Embryonic facial prominence (tissue), 1 donor: ENCODE data around the gene AATF.

Experiments
- DNase-seq: peaks from one replicate; pipeline ENCODE4 v3.0.0-alpha.2; 2016; ENCODE audit errors: extremely low spot score

Gene AATF

GRCh38 chr17:36941265-36942010 lies 7.3 kb upstream of the AATF start:
- DNase-seq, result no peak

- no peak for DNase-seq
Observed at GRCh38 chr17:36942019-36942599, 6.6 kb upstream of the AATF start.

GRCh38 chr17:36942631-36943125 lies 6.1 kb upstream of the AATF start:
- DNase-seq, result no peak

DNA sequence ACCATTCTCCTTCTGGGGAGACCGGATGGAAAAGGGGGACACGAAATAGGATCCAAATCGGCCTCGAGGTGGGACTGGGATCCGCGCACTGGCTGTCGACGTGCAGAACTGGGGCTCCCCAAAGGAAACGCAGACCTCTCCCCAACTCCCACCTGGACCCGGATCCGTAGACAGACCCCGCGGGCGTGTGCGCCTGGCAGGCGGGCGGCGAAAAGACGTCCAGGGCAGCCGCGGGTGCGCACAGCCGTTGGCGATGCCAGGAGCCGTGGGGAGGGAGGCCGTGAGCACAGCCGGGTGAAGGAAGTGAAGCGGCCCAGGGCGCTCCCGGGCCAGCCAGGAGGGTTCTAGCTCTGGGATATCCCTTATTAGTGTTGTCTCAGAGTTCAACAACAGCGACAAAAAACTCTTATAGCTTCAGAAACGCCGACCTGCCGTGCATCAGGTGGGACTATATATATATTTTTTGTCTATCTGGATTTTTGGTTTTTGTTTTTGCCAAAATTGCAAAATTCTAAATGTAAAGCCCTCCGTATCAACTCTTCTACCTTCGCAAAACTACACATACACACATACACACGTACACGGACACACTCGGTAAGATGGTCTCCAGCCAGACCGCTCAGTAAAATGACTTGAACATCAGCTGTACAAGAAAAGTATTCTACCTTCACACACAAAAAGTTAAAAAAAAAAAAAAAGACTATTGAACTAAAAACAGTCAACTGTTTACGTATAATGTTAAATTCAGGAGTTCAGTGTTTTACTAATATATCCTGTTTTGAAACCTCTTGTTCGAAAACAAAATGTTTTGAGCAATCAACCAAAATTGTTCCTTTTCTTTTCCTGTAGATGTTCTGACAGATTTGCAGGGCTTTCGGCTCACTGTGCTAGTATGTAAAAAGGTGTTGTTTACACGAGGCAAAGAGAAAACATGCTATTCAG lies 5.2 kb upstream of the AATF start:
- DNase-seq, result no peak

- DNase-seq, result no peak
Observed at GRCh38 chr17:36944553-36944952, 4.2 kb upstream of the AATF start.

DNA sequence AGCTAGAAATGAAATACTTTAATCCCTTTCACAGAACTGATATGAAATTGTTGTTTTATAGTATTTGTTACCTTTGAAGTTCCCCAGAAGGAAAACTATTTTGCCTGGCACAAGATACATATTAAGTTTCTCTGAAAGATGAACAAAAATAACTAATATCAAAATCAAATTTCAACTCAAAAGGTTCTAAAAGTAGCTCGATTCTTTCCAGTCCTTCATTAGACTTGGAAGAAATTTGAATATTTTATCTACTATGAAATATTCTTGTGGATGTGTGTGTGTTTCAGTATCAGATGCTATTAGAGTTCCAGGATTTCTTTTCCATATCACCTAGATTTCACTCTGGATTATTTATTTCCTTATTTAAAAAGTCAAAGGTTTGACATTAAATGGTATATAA lies 3.6 kb upstream of the AATF start:
- DNase-seq, result no peak

- no peak for DNase-seq
Observed at GRCh38 chr17:36945959-36946725, 2.6 kb upstream of the AATF start.

DNA sequence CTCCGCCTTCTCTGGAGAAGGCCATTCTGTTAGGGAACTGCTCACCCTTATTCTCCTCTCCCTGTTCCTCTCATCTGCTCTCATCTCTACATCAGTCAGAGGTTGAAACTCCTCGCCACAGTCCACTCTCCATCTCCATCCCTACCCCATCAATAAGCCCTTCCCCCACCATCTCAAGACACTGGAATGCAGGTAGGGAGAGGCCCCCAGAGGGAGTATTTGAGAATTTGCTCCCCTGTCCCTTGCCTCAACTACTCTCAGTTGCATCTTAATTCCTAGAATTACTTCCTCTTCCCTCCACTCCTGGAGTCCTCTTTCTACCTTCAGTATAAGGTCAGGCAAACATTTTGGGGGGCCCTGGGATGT lies 2.0 kb upstream of the AATF start:
- DNase-seq, result no peak

DNA sequence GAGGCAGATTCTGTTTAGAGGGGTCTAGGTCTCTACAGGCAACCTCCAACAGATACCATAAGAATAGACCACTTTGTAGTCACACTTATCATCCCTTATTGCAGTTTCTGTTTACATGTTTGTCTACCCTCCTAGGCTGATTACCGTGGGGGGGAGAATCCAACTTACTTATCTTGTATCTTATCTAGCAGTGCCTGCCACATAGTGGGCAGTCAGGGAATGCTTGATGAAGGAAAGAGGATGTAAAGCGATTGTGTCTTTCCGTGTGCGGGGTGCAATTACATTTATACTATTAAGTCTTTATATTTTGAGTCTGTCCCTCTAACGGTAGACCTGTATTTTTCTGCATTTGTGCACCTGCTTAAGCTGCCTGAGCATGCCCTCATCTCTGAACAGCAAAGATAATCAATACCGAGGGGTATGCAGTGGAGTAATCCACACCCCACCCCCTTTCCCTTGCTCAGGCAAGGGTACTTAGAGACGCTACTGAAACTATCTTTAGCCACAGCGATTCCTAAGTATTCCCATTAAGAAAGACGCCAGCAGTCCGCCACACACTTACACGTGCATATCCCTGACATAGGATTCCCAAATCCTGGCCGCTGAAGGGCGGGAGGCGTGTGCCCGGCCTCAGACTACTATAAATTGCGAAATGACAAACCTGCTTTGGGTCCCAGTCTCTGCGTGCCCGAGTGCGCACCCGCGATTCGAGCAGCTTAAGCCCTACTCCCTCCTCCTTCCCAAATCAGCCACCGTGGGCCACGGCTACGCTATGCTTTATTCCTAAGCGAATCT lies 635 bp upstream of the AATF start:
- no peak for DNase-seq

- DNase-seq, result no peak
Observed at GRCh38 chr17:36949461-36949927, 740 bp downstream of the AATF start.

DNA sequence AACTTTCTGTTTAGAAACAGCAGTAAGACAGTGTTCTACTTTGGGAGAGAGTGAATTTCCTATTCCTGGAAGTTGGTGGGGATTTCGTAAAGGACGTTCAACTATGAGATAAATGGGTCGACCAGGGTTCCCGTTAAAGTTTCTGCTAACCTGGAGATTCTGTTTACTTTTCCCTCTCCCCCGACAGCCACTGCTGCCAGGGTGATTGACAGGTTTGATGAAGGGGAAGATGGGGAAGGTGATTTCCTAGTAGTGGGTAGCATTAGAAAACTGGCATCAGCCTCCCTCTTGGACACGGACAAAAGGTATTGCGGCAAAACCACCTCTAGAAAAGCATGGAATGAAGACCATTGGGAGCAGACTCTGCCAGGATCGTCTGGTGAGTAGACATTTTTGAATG lies 1.3 kb downstream of the AATF start:
- DNase-seq, result no peak

DNA sequence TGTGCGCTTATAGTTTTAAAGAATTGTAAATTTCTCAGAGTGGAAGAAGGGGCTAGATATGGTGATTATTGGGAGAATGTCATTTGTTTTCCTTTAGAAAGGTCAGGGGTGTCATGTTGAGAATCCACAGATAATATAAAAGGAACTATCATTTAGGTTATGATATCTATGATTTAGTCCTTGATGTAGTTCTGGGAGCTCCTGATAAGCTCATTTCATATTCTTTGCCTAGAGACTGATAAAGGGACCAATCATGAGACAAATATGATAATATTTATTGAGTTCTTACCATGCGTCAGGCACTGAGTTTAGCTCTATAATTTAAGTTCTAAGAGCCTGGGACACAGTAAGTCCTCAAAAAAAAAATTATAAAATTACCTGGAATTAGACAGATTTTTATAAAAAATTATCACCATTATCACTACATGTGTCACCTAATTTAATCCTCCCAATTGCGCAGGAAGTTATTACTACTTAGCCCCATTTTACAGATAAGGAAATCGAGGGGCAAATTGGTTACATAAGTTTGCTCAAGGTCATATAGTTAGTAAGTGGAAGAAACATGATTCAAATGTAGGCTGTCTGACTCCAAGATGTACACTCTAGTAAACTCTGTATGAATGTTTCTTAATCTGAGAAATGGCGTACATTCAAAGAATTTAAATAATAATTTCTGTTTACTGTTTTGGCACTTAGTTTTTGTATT lies 2.5 kb downstream of the AATF start:
- DNase-seq, result no peak

- DNase-seq, result no peak
Observed at GRCh38 chr17:36971508-36971907, 22.8 kb downstream of the AATF start.

DNA sequence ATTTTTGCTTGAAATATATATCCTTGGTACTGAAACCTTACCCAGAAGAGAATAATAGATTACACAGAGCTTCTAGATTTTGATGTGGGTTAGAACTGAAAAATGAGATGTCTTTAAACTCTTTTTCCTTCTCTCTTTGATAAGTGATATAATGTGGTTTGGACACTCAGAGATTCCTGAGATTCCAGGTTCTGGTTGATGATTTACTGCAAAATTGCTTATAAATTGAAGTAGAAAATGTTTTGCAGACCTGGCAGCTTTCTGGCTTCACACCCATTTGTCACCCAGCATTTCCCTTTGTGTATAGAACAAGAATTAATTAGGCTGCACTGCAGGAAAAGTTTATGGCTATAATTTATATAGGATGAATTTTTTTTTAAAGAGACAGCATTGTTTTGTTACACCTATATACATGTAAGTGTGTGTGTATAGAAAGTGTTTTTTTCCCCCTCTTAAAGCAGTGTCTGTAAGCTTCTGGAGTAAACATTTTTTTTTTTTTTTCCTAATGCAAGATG lies 23.5 kb downstream of the AATF start:
- no peak for DNase-seq

GRCh38 chr17:36972905-36973304 lies 24.2 kb downstream of the AATF start:
- no peak for DNase-seq

- DNase-seq, result no peak
Observed at GRCh38 chr17:36975922-36976515, 27.3 kb downstream of the AATF start.

- no peak for DNase-seq
Observed at GRCh38 chr17:36977066-36977465, 28.3 kb downstream of the AATF start.

- no peak for DNase-seq
Observed at GRCh38 chr17:36977568-36977967, 28.8 kb downstream of the AATF start.

DNA sequence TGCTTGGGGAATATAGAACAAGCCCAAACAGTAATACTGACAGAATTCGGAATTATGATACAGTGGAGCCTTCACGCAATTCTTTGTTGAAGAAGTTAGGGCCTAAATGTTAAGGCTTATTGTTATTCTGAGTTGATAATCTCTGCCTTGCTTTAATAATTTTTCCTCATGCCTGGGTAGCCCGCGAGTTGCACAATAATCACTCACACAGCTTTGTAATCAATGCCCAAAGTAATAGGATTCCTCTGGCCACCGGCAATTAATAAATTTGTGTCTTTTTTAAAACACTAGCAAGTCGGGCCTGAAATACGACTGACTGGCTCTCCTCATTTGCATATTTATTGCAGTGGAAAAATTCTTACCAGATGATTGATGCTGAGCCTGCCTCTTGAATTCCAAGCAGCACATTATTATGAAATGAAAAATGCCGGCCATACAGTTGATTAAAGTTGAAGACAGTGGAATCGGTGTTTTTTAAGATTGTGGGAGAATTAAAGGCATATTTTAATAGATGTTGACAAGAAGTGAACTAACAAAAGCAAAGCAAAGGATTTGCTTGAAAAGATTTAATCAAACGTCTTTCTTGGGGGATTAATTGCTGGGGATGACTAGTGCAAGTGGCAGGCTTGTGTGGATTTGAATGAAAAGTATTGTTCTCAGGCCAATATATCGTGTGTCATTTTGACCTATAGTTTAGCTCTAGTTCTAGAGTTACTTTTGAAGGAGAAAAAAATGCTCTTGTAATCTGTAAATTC lies 30.2 kb downstream of the AATF start:
- DNase-seq, result no peak
